AG04449 (cell line): Measurements from ENCODE around the gene RAB5IF.
"Not testable (repeated sequence)": the region's sequence is repeated elsewhere in the genome, so short reads cannot be mapped to it uniquely, and the experiment has no call there.

Experiments
- CTCF ChIA-PET: fragments of 350-600 bp; formaldehyde crosslinking; extraction: SDS; loops from one replicate; lab custom pipeline; 2021; ENCODE audit warnings: antibody characterized with exemption; lab: Yijun Ruan, JAX
- POLR2A ChIA-PET: fragments of 400-600, 350-600 bp; formaldehyde crosslinking; extraction: SDS; loops from one replicate; lab custom pipeline; 2020; ENCODE audit warnings: antibody characterized with exemption, inconsistent platforms; lab: Yijun Ruan, JAX
- DNase-seq: peaks from one replicate; pipeline ENCODE4 v3.0.0-alpha.2; 2010; ENCODE audit warnings: low read depth, low spot score
- H3K4me3 ChIP-seq: 2 replicates; pipeline ENCODE4 v1.5.1; 2011; ENCODE audit warnings: low read depth, mild to moderate bottlenecking, control low read depth, low read length
- CTCF ChIP-seq: IDR thresholded peaks from one replicate; pipeline ENCODE4 v1.5.1; 2011; ENCODE audit warnings: mild to moderate bottlenecking, moderate library complexity, low read length, control low read depth, inconsistent platforms; ENCODE audit not compliant: insufficient read depth; ENCODE audit errors: missing control alignments

RAB5IF gene

GRCh38 chr20:36631646-36632045, 26.1 kb downstream of the RAB5IF start:
- DNase-seq = no peak
- POLR2A ChIA-PET = no interaction called here
- CTCF ChIA-PET = interaction anchor here (1.3 to 3.2 kb wide), 2 partner anchors 20 to 25 kb away, joined by 3 to 11 read pairs; no protein-coding TSS in a partner anchor
- no peak overlapping the region for H3K4me3 ChIP-seq
- TF ChIP-seq CTCF = no peak

DNA sequence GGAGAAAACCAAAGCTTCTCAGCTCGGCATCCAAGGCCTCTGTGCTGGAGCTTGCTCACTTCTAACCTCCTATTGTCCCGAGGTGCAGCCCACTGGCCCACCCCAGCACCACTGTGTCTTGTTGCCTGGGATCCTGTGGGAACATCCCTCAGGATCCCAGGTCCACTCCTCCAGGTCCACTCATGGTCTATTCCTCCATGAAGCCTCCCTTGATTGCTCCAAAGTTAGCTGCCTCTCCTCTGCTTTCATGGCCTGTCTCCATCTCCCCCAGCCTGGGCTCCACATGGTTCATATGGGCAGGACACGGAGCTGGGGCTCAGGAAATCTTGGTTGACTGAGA, 26.5 kb downstream of the RAB5IF start:
- no peak overlapping the region for H3K4me3 ChIP-seq
- no peak for DNase-seq
- no peak for TF ChIP-seq CTCF
- ChIA-PET CTCF (interaction anchor here (1.3 to 3.2 kb wide), 2 partner anchors 20 to 26 kb away, joined by 3 to 11 read pairs; no protein-coding TSS in a partner anchor), POLR2A (no interaction called here)

DNA sequence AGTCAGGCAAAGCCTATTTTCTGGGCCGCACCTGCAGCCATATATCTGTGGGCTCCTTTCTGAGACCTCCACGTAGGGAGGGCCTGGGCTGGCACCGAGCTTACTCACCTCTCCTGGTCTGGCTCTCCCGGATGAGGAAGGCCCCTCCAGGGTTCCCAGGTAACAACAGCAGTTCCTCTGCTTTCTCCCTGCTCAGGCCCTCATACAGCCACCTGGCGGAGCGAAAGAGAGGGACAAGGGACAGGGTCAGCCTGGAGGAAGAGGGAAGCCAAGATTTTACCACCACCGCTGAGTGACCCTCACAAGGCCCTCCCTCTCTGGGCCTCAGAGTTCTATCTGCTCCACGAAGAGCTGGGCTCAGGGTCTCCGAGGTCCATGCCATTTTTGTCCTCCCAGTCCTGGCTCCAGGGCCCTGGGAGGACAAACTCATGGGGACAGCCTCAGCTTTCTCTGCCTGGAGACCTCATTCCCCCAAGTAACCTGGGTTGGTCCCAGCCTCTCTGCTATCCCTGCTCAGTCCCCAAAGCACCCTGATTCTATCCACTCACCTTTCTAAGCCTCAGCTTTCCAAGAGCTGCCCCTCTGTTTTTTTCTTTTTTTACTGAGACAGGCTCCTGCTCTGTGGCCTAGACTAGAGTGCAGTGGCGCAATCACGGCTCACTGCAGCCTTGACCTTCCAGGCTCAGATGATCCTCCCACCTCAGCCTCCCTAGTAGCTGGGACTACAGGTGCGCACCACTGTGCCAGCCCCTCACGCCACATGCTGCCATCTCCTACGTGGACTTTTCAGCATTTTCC, 27.1 kb downstream of the RAB5IF start:
- CTCF ChIA-PET = interaction anchor here (1.1 to 1.3 kb wide), 2 partner anchors 16 to 26 kb away, joined by 3 read pairs; no protein-coding TSS in a partner anchor
- DNase-seq = no peak

GRCh38 chr20:36633285-36633772, 27.8 kb downstream of the RAB5IF start:
- no peak overlapping the region for H3K4me3 ChIP-seq
- DNase-seq = no peak
- ChIA-PET CTCF (interaction anchor here (1.1 kb wide), 1 partner anchor 17 kb away, joined by 3 read pairs; no protein-coding TSS in a partner anchor), POLR2A (no interaction called here)
- no peak for TF ChIP-seq CTCF

More for the DNA sequence above, 27.1 kb downstream of the RAB5IF start:
- POLR2A ChIA-PET = no interaction called here
- H3K4me3 ChIP-seq = no peak overlapping the region
- no peak for TF ChIP-seq CTCF

- no peak for TF ChIP-seq CTCF
- no peak for DNase-seq
- ChIA-PET CTCF (no interaction called here), POLR2A (no interaction called here)
- H3K4me3 ChIP-seq = no peak overlapping the region
These were observed 28.8 kb downstream of the RAB5IF start for GRCh38 chr20:36634342-36634741.

GRCh38 chr20:36638876-36639400, 33.4 kb downstream of the RAB5IF start:
- CTCF ChIA-PET, H3K4me3 ChIP-seq, DNase-seq: not testable (repeated sequence)
- POLR2A ChIA-PET = interaction anchor here (0.7 kb wide), 1 partner anchor 8 kb away, joined by 3 read pairs; no protein-coding TSS in a partner anchor
